T-helper 22 cell (primary cell): Measurements from ENCODE around the gene CHRM2.
"Not testable (repeated sequence)": the region's sequence is repeated elsewhere in the genome, so short reads cannot be mapped to it uniquely, and the experiment has no call there.

Experiments used
- DNase-seq: peaks from one replicate; pipeline ENCODE4 v3.0.0-alpha.2; 2020; ENCODE audit warnings: low read depth

Gene CHRM2

GRCh38 chr7:136868496-136869000, at the start of gene CHRM2:
TSS of gene CHRM2 (plus strand) at chr7:136868652. CDS start at chr7:137014866, 146,214 bp downstream.
- DNase-seq, result no peak

GRCh38 chr7:136831398-136831797, 37.1 kb upstream of the CHRM2 start:
- DNase-seq, result not testable (repeated sequence)

- no peak for DNase-seq
Measured at GRCh38 chr7:136845899-136846465, 22.5 kb upstream of the CHRM2 start.

GRCh38 chr7:136847858-136848257, 20.6 kb upstream of the CHRM2 start:
- no peak for DNase-seq

GRCh38 chr7:136853654-136854053, 14.8 kb upstream of the CHRM2 start:
- DNase-seq, result no peak

GRCh38 chr7:136857573-136857972, 10.9 kb upstream of the CHRM2 start:
- DNase-seq, result no peak

GRCh38 chr7:136859803-136860202, 8.6 kb upstream of the CHRM2 start:
- DNase-seq, result no peak

- DNase-seq, result no peak
Measured at GRCh38 chr7:136865236-136865635, 3.2 kb upstream of the CHRM2 start.

- DNase-seq, result no peak
Measured at GRCh38 chr7:136865777-136866176, 2.7 kb upstream of the CHRM2 start.

GRCh38 chr7:136869001-136869961, 829 bp downstream of the CHRM2 start:
- DNase-seq, result no peak

GRCh38 chr7:136869991-136870865, 1.8 kb downstream of the CHRM2 start:
- DNase-seq, result no peak

- DNase-seq, result no peak
Measured at GRCh38 chr7:136870866-136871487, 2.5 kb downstream of the CHRM2 start.

GRCh38 chr7:136874393-136875032, 6.1 kb downstream of the CHRM2 start:
- no peak for DNase-seq

- no peak for DNase-seq
Measured at GRCh38 chr7:136877509-136877908, 9.1 kb downstream of the CHRM2 start.

- no peak for DNase-seq
Measured at GRCh38 chr7:136877990-136878389, 9.5 kb downstream of the CHRM2 start.

- no peak for DNase-seq
Measured at GRCh38 chr7:136878878-136879277, 10.4 kb downstream of the CHRM2 start.

- DNase-seq, result no peak
Measured at GRCh38 chr7:136883046-136883445, 14.6 kb downstream of the CHRM2 start.

GRCh38 chr7:136884492-136884891, 16.0 kb downstream of the CHRM2 start:
- no peak for DNase-seq

GRCh38 chr7:136887317-136887716, 18.9 kb downstream of the CHRM2 start:
- DNase-seq, result no peak

- DNase-seq, result no peak
Measured at GRCh38 chr7:136890399-136890798, 21.9 kb downstream of the CHRM2 start.

- DNase-seq, result no peak
Measured at GRCh38 chr7:136891850-136892249, 23.4 kb downstream of the CHRM2 start.
